ENCODE measurements around the gene SYT17.

Gene SYT17

DNA sequence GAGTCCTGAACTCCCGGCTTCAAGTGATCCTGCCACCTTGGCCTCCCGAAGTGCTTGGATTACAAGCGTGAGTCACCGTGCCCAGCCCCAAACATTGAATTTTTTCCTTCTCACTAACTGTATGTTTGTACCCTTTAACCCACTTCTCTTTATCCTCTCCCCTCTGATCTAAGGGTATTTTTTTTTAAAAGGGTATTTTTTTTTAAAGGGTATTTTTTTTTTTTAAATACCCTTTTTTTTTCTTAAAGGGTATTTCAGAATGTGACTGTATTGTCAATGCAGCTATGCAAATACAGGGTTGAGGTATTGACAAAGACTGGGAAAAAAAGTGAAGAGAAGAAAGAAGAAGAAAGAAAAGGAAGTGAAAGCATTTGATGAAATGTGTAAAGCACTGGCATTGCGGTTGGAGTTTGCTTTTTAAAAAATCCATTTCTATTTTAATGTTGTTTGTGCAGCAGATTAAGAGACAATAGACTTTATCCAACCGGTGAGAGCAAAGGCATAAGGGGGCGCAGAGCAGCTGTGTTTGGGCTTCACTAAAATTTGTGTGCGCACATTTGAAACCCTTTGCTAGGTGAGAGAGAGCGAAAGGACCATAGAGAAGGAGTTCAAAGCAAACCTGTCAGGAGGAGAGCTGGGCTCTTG, 42.4 kb downstream of the SYT17 start:
- Histone ChIP-seq H3K4me1 (ENCODE audit: insufficient read depth, low read length, poor library complexity, severe bottlenecking) (no peaks in the 10 kb centered on the region), H3K9ac (ENCODE audit: low read depth, low read length, poor library complexity, severe bottlenecking) (no peak overlapping the region), H3K79me2 (ENCODE audit: insufficient read depth, low read length) (no peaks in the 10 kb centered on the region), H3K4me3 (ENCODE audit: low read length, poor library complexity, severe bottlenecking) (no peak overlapping the region), H3K36me3 (ENCODE audit: insufficient read depth, low read length) (no peaks in the 10 kb centered on the region), H3K9me2 (replicated peaks; ENCODE audit: low read depth, low read length) (no peaks in the 10 kb centered on the region), H3K4me2 (ENCODE audit: low read depth, low read length, poor library complexity, severe bottlenecking) (no peak overlapping the region), H2AFZ (ENCODE audit: low read length) (no peak overlapping the region), H3K27me3 (ENCODE audit: insufficient read depth, low read length, poor library complexity, severe bottlenecking) (no peaks in the 10 kb centered on the region), H3K9me3 (ENCODE audit: insufficient read depth, low read depth, low read length) (no peaks in the 10 kb centered on the region; the same call in 1 of the 2 replicates), H4K20me1 (ENCODE audit: insufficient read depth, low read length, poor library complexity, severe bottlenecking) (no peaks in the 10 kb centered on the region), H3F3A (ENCODE audit: low read depth) (no peaks in the 10 kb centered on the region)
- TF ChIP-seq, protein P1, sequence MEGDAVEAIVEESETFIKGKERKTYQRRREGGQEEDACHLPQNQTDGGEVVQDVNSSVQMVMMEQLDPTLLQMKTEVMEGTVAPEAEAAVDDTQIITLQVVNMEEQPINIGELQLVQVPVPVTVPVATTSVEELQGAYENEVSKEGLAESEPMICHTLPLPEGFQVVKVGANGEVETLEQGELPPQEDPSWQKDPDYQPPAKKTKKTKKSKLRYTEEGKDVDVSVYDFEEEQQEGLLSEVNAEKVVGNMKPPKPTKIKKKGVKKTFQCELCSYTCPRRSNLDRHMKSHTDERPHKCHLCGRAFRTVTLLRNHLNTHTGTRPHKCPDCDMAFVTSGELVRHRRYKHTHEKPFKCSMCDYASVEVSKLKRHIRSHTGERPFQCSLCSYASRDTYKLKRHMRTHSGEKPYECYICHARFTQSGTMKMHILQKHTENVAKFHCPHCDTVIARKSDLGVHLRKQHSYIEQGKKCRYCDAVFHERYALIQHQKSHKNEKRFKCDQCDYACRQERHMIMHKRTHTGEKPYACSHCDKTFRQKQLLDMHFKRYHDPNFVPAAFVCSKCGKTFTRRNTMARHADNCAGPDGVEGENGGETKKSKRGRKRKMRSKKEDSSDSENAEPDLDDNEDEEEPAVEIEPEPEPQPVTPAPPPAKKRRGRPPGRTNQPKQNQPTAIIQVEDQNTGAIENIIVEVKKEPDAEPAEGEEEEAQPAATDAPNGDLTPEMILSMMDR (conservative IDR thresholded peaks at IDR 0.05; ENCODE audit: low read length): no peak
- TF ChIP-seq EZH2phosphoT487 (IDR thresholded peaks at IDR 0.05; ENCODE audit: borderline replicate concordance): no peak

DNA sequence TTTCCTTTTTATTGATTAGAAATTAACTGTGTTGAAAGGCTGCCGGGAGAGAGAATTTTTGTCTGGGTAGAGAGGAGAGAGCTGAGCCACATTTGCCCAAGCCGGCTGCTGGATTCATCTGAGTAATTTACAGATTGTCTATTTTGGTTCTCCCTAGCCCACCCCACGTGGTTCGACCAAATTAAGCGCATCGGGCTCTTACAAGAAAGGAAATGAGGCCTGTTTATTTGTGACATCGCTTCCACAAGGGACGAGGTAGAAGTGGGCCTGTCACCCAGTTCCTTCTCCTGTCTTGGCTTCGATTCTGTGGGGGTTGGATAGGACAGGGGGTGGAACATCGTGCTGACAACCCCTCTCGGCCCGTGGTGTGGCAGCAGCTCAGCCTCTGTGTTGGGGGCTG, 42.9 kb downstream of the SYT17 start:
- no peaks in the 10 kb centered on the region for H3K36me3 ChIP-seq (ENCODE audit: insufficient read depth, low read length)

DNA sequence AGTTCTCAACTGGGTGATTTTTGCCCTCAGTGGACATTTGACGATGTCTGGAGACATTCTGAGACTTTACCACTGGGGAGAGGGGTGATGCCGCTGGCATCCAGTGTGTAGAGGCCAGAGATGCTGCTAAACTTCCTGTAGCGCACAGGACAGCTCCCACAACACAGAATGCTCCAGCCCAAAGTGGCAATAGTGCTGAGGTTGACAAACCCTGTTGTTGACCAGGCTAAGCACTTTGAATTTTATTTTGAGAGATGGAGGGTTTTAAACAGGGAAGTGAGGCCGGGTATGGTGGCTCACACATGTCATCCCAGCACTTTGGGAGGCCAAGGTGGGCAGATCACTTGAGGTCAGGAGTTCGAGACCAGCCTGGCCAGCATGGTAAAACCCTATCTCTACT, 44.0 kb downstream of the SYT17 start:
- Histone ChIP-seq H3K4me2 (ENCODE audit: low read depth, low read length, poor library complexity, severe bottlenecking) (no peak overlapping the region), H3K79me2 (ENCODE audit: insufficient read depth, low read length) (no peaks in the 10 kb centered on the region), H3K36me3 (ENCODE audit: insufficient read depth, low read length) (no peaks in the 10 kb centered on the region), H3K9ac (ENCODE audit: low read depth, low read length, poor library complexity, severe bottlenecking) (no peak overlapping the region), H3K4me3 (ENCODE audit: low read length, poor library complexity, severe bottlenecking) (no peak overlapping the region), H4K20me1 (ENCODE audit: insufficient read depth, low read length, poor library complexity, severe bottlenecking) (no peaks in the 10 kb centered on the region), H3K9me2 (replicated peaks; ENCODE audit: low read depth, low read length) (no peaks in the 10 kb centered on the region), H3K27me3 (ENCODE audit: insufficient read depth, low read length, poor library complexity, severe bottlenecking) (no peaks in the 10 kb centered on the region), H3K4me1 (ENCODE audit: insufficient read depth, low read length, poor library complexity, severe bottlenecking) (no peaks in the 10 kb centered on the region), H3K9me3 (ENCODE audit: insufficient read depth, low read depth, low read length) (no peaks in the 10 kb centered on the region; the same call in 1 of the 2 replicates), H3F3A (ENCODE audit: low read depth) (no peaks in the 10 kb centered on the region), H2AFZ (ENCODE audit: low read length) (no peak overlapping the region)
- TF ChIP-seq EZH2phosphoT487 (IDR thresholded peaks at IDR 0.05; ENCODE audit: borderline replicate concordance): no peak
- TF ChIP-seq, protein P1 (conservative IDR thresholded peaks at IDR 0.05; ENCODE audit: low read length): no peak

More for the DNA sequence above, 42.9 kb downstream of the SYT17 start:
- Histone ChIP-seq H3K4me1 (ENCODE audit: insufficient read depth, low read length, poor library complexity, severe bottlenecking) (no peaks in the 10 kb centered on the region), H4K20me1 (ENCODE audit: insufficient read depth, low read length, poor library complexity, severe bottlenecking) (no peaks in the 10 kb centered on the region), H3K9ac (ENCODE audit: low read depth, low read length, poor library complexity, severe bottlenecking) (no peak overlapping the region), H3F3A (ENCODE audit: low read depth) (no peaks in the 10 kb centered on the region), H3K4me3 (ENCODE audit: low read length, poor library complexity, severe bottlenecking) (no peak overlapping the region), H3K27me3 (ENCODE audit: insufficient read depth, low read length, poor library complexity, severe bottlenecking) (no peaks in the 10 kb centered on the region), H3K79me2 (ENCODE audit: insufficient read depth, low read length) (no peaks in the 10 kb centered on the region), H2AFZ (ENCODE audit: low read length) (no peak overlapping the region), H3K4me2 (ENCODE audit: low read depth, low read length, poor library complexity, severe bottlenecking) (no peak overlapping the region), H3K9me2 (replicated peaks; ENCODE audit: low read depth, low read length) (no peaks in the 10 kb centered on the region), H3K9me3 (ENCODE audit: insufficient read depth, low read depth, low read length) (no peaks in the 10 kb centered on the region; the same call in 1 of the 2 replicates)
- no peak for TF ChIP-seq EZH2phosphoT487 (IDR thresholded peaks at IDR 0.05; ENCODE audit: borderline replicate concordance)
- TF ChIP-seq, protein P1 (conservative IDR thresholded peaks at IDR 0.05; ENCODE audit: low read length): no peak

All from Loucy (cell line).